Epithelial cell of alveolus of lung (primary cell): ENCODE data around the gene ZNF513. TPM values are rescaled to one million over a fixed set of nuclear protein-coding genes. Genes with fewer than 3 reads are reported as not detected.

Experiments
- total RNA-seq: library from RNA; depleted of rRNA; stranded (reverse); fragments of >200 nt; gene quantifications from 2 replicates; pipeline ENCODE4 v1.2.1, GENCODE V29; 2015

ZNF513 gene
- 5.9 and 6.7 TPM in 2 replicates for total RNA-seq

GRCh38 chr2:27380626-27381545 lies at the start of gene ZNF513:
ZNF513 (minus strand) TSS chr2:27380734; CDS start chr2:27380526, 208 bp downstream.

GRCh38 chr2:27428213-27428977 lies 47.9 kb upstream of the ZNF513 start, which contains the start of gene NRBP1:
NRBP1 (plus strand) TSS chr2:27428631; CDS start chr2:27433274, 4,643 bp downstream.

GRCh38 chr2:27409321-27410073 lies 29.0 kb upstream of the ZNF513 start, which contains the start of gene PPM1G:
PPM1G (minus strand) TSS chr2:27409591; CDS start chr2:27409422, 169 bp downstream.

GRCh38 chr2:27370026-27370815 lies 10.3 kb downstream of the ZNF513 start, which contains the start of the genes EIF2B4 and SNX17:
EIF2B4 (minus strand) TSS chr2:27370338; CDS start chr2:27370314, 24 bp downstream.
SNX17 (plus strand) TSS chr2:27370616; CDS start chr2:27370744, 128 bp downstream.

GRCh38 chr2:27356382-27357181 lies 24.0 kb downstream of the ZNF513 start, which contains the start of gene GTF3C2:
GTF3C2 (minus strand) TSS chr2:27356764; CDS start chr2:27343554, 13,210 bp downstream.

Other genes with a start within 250 kb of the ZNF513 start
- 53.0 and 92.5 TPM in 2 replicates for gene PREB, start 246.1 kb downstream of the ZNF513 start, total RNA-seq
- not detected in 2 replicates for gene PRR30, start 241.3 kb downstream of the ZNF513 start, total RNA-seq
- gene TCF23, start 231.7 kb downstream of the ZNF513 start, total RNA-seq = not detected in 2 replicates
- gene ATRAID, start 168.7 kb downstream of the ZNF513 start, total RNA-seq = 225 and 250 TPM in 2 replicates
- 18.3 and 26.0 TPM in 2 replicates for gene SLC5A6, start 168.5 kb downstream of the ZNF513 start, total RNA-seq
- gene CAD, start 163.4 kb downstream of the ZNF513 start, total RNA-seq = 22.5 and 42.7 TPM in 2 replicates
- not detected in 2 replicates for gene SLC30A3, start 117.7 kb downstream of the ZNF513 start, total RNA-seq
- gene DNAJC5G, start 105.3 kb downstream of the ZNF513 start, total RNA-seq = not detected in 2 replicates
- 0.24 TPM in 1 of 2 replicates, not detected in the other for gene TRIM54, start 98.3 kb downstream of the ZNF513 start, total RNA-seq
- gene UCN, start 72.3 kb downstream of the ZNF513 start, total RNA-seq = 1.0 and 11.3 TPM in 2 replicates
- gene MPV17, start 57.6 kb downstream of the ZNF513 start, total RNA-seq = 80.7 and 88.8 TPM in 2 replicates
- gene GTF3C2, start 24.0 kb downstream of the ZNF513 start, total RNA-seq = 44.7 and 50.6 TPM in 2 replicates
- gene EIF2B4, start 10.4 kb downstream of the ZNF513 start, total RNA-seq = 25.9 and 29.5 TPM in 2 replicates
- 77.5 and 138 TPM in 2 replicates for gene SNX17, start 10.1 kb downstream of the ZNF513 start, total RNA-seq
- 48.9 and 86.0 TPM in 2 replicates for gene PPM1G, start 28.9 kb upstream of the ZNF513 start, total RNA-seq
- 67.0 and 109 TPM in 2 replicates for gene NRBP1, start 47.9 kb upstream of the ZNF513 start, total RNA-seq
- 2.7 TPM in 1 of 2 replicates, not detected in the other for gene KRTCAP3, start 61.6 kb upstream of the ZNF513 start, total RNA-seq
- 15.3 and 17.5 TPM in 2 replicates for gene IFT172, start 109.0 kb upstream of the ZNF513 start, total RNA-seq
- gene FNDC4, start 114.5 kb upstream of the ZNF513 start, total RNA-seq = 10.4 and 20.9 TPM in 2 replicates
- gene GCKR, start 116.1 kb upstream of the ZNF513 start, total RNA-seq = 0.24 and 0.39 TPM in 2 replicates
- gene ZNF512, start 202.3 kb upstream of the ZNF513 start, total RNA-seq = 18.0 and 27.9 TPM in 2 replicates
- 0.40 and 1.8 TPM in 2 replicates for gene CCDC121, start 248.3 kb upstream of the ZNF513 start, total RNA-seq
- gene GPN1, start 248.3 kb upstream of the ZNF513 start, total RNA-seq = 20.7 and 32.3 TPM in 2 replicates